Lung (tissue), 12 donors: Measurements from ENCODE around the gene PLAAT1. TPM values are rescaled to one million over a fixed set of nuclear protein-coding genes. Genes with fewer than 3 reads are reported as not detected.

Experiments
- ATAC-seq: fragments of 200-7000 bp; cut with Tn5 transposase; one replicate; pipeline ENCODE4 v1.9.1; 2020; ENCODE audit warnings: moderate number of reproducible peaks; ENCODE audit not compliant: insufficient read depth, low FRiP score
- DNase-seq, 3 donors: peaks; one replicate each; pipeline ENCODE4 v3.0.0-alpha.2; 2013 to 2017
- H3K27ac ChIP-seq, 2 donors: one replicate each; pipeline ENCODE4 v1.5.1; 2013; ENCODE audit warnings: mild to moderate bottlenecking in 2 of 2, moderate library complexity in 2 of 2, control low read depth in 1 of 2, inconsistent platforms in 1 of 2, low read depth in 1 of 2, low read length in 1 of 2
- H3K27me3 ChIP-seq, 3 donors: one replicate each; pipeline ENCODE4 v1.5.1; 2013; ENCODE audit warnings: low read length in 2 of 3; ENCODE audit not compliant: control insufficient read depth in 3 of 3, insufficient read depth in 3 of 3
- H3K36me3 ChIP-seq, 4 donors: one replicate each; pipeline ENCODE4 v1.5.1; 2013; ENCODE audit warnings: low read length in 4 of 4, mild to moderate bottlenecking in 1 of 4, moderate library complexity in 1 of 4; ENCODE audit not compliant: control insufficient read depth in 4 of 4, insufficient read depth in 4 of 4
- H3K4me1 ChIP-seq, 5 donors: one replicate each; pipeline ENCODE4 v1.5.1; 2013; ENCODE audit warnings: low read length in 5 of 5, mild to moderate bottlenecking in 2 of 5, moderate library complexity in 1 of 5; ENCODE audit not compliant: control insufficient read depth in 5 of 5, insufficient read depth in 5 of 5
- H3K4me3 ChIP-seq: one replicate; pipeline ENCODE4 v1.5.1; 2013; ENCODE audit warnings: mild to moderate bottlenecking, control low read depth, moderate library complexity
- H3K9ac ChIP-seq, 2 donors: one replicate each; pipeline ENCODE4 v1.5.1; 2013; ENCODE audit warnings: low read length in 2 of 2, control low read depth in 1 of 2; ENCODE audit not compliant: insufficient read depth in 1 of 2
- H3K9me3 ChIP-seq, 4 donors: one replicate each; pipeline ENCODE4 v1.5.1; 2013; ENCODE audit warnings: low read length in 3 of 4, mild to moderate bottlenecking in 1 of 4, moderate library complexity in 1 of 4; ENCODE audit not compliant: control insufficient read depth in 4 of 4, insufficient read depth in 3 of 4
- CTCF ChIP-seq: IDR thresholded peaks from 2 replicates; pipeline ENCODE4 v1.5.1; 2012; ENCODE audit warnings: mild to moderate bottlenecking; ENCODE audit errors: control extremely low read depth, extremely low read depth
- WGBS, 2 donors: extraction: QIAGEN DNeasy Blood & Tissue Kit; methylation state at CpG; one replicate each; pipeline ENCODE4 v1.1.7; 2013; 5-methylcytosine and 5-hydroxymethylcytosine counted together
- polyA plus RNA-seq, 2 donors: library from polyadenylated mRNA; stranded (reverse); fragments of 200-250 nt; gene quantifications; one replicate each; pipeline ENCODE4 v1.2.1, GENCODE V29; 2013
- total RNA-seq, 2 donors: library from RNA; depleted of rRNA in 1 of 2; stranded (reverse); fragments of >200 nt in 1 of 2; gene quantifications; one replicate each; pipeline ENCODE4 v1.2.1, GENCODE V29; 2014 to 2021
- donor health status: control.
- donor health status: control.
- donor health status: Bipolar disorder and iron deficiency.
- donor health status: healthy.
- donor health status: DM: yes; HTN: yes; CAD: no.

The PLAAT1 gene
- total and polyA plus RNA-seq, 4 donors: 0.13 to 0.86 (median 0.24) TPM

GRCh38 chr3:193230610-193231009 is 10.4 kb upstream of the PLAAT1 start:
- DNase-seq (no peak), ATAC-seq (no peak)
- TF ChIP-seq CTCF: no peak
- H3K9ac ChIP-seq: no peak overlapping the region
- WGBS, 2 donors: 87 to 90% methylated on average over 4 of the region's 4 CpGs
- no peaks in the 10 kb centered on the region for H3K36me3 ChIP-seq
- H3K27me3 ChIP-seq: no peaks in the 10 kb centered on the region
- H3K27ac ChIP-seq: no peak overlapping the region
- no peaks in the 10 kb centered on the region for H3K4me1 ChIP-seq
- no peaks in the 10 kb centered on the region for H3K9me3 ChIP-seq
- H3K4me3 ChIP-seq: no peak overlapping the region

GRCh38 chr3:193231201-193231600 is 9.8 kb upstream of the PLAAT1 start:
- H3K27ac ChIP-seq: no peak overlapping the region
- WGBS, 2 donors: 83 to 84% methylated on average over 6 of the region's 6 CpGs
- DNase-seq: no peak
- no peak for TF ChIP-seq CTCF
- no peaks in the 10 kb centered on the region for H3K27me3 ChIP-seq
- H3K4me1 ChIP-seq: no peaks in the 10 kb centered on the region
- H3K36me3 ChIP-seq: no peaks in the 10 kb centered on the region
- H3K9ac ChIP-seq: no peak overlapping the region
- H3K9me3 ChIP-seq: no peaks in the 10 kb centered on the region
- ATAC-seq: no peak
- H3K4me3 ChIP-seq: no peak overlapping the region

- no peak overlapping the region for H3K4me3 ChIP-seq
- peaks cover 0 to 12% (median 3%) of the 10 kb centered on the region in 5 donors for H3K4me1 ChIP-seq
- ATAC-seq (no peak), DNase-seq (peak in 2 of 3 donors; percentile 57 to 60)
- H3K9me3 ChIP-seq: peaks cover 0 to 4% (median 0%) of the 10 kb centered on the region in 4 donors
- TF ChIP-seq CTCF: no peak
- H3K9ac ChIP-seq: no peak overlapping the region
- 55 to 79% methylated on average over 4 of the region's 4 CpGs for WGBS, 2 donors
- no peaks in the 10 kb centered on the region for H3K36me3 ChIP-seq
- H3K27me3 ChIP-seq: no peaks in the 10 kb centered on the region
- no peak overlapping the region for H3K27ac ChIP-seq
Measured at GRCh38 chr3:193236599-193236998, 4.4 kb upstream of the PLAAT1 start.

DNA sequence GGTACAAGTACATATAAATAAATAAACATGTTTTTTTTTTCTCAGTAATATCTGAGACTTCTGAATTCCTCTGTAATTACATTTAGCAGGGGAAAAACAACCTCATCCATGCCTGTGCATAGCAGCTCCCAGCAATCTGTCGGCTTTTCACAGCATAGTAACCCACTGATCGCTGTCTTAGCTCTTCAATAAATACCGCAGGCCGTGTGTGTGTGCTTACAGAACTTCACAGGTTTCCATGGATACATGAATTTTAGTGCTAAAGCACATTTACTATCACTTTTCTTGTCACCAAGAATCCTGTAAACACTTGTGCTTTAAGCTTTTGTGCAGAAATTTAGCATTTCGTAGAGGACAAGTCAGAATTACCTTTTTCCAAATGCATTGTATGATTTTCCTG is 4.0 kb upstream of the PLAAT1 start:
- Histone ChIP-seq H3K27ac (no peak overlapping the region), H3K9me3 (peaks cover 0 to 4% (median 0%) of the 10 kb centered on the region in 4 donors), H3K9ac (no peak overlapping the region), H3K4me3 (no peak overlapping the region), H3K36me3 (no peaks in the 10 kb centered on the region), H3K27me3 (no peaks in the 10 kb centered on the region), H3K4me1 (peaks cover 0 to 12% (median 3%) of the 10 kb centered on the region in 5 donors)
- ATAC-seq: no peak
- TF ChIP-seq CTCF: no peak
- DNase-seq: peak in 2 of 3 donors; percentile 9 to 14
- 72 to 76% methylated on average over 5 of the region's 5 CpGs for WGBS, 2 donors
